ENCODE results near the gene MACROD2.

Gene MACROD2

DNA sequence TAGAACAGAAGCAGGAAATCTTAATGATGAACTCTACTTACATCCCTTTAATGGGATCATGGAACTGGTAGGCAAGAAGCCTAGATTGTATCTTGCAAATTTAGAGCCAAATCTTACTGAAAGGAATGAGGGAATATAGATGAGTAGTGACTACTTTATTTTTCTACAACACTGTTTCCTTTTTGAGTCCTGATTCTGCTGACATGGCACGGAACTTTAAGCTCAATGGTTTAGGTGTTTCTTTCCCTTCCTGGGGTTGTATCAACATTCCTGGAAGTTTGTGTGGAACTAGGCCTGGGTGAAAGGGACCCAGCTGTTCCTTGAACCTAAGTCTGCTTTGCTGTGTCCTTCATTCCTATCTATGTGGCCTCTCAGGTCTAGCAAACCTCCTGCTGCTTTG, 1047.4 kb downstream of the MACROD2 start:
- TF ChIP-seq, protein P1, sequence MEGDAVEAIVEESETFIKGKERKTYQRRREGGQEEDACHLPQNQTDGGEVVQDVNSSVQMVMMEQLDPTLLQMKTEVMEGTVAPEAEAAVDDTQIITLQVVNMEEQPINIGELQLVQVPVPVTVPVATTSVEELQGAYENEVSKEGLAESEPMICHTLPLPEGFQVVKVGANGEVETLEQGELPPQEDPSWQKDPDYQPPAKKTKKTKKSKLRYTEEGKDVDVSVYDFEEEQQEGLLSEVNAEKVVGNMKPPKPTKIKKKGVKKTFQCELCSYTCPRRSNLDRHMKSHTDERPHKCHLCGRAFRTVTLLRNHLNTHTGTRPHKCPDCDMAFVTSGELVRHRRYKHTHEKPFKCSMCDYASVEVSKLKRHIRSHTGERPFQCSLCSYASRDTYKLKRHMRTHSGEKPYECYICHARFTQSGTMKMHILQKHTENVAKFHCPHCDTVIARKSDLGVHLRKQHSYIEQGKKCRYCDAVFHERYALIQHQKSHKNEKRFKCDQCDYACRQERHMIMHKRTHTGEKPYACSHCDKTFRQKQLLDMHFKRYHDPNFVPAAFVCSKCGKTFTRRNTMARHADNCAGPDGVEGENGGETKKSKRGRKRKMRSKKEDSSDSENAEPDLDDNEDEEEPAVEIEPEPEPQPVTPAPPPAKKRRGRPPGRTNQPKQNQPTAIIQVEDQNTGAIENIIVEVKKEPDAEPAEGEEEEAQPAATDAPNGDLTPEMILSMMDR (IDR thresholded peaks at IDR 0.05; ENCODE audit: low read depth, low read length): no peak
- DNase-seq (ENCODE audit: extremely low read depth, low read depth): no peak

DNA sequence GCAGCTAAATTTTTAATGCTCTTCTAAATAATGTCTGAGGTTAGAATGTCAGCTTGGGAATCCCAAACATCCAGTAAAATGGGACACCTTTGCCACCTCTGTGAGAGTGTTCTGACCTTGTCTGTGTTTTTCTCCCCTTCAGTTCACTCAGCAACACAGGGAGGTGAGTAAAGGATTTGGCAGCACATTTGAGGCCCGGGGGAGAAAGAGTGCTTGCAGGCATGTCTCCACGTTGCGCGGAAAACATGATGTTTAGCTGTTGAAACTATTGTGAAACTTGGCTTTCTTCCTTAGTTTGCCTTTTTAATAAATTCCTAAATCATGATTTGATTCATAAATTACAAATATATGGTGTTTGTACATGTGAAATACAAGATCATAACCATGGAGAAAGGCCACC, 1049.9 kb downstream of the MACROD2 start:
- TF ChIP-seq, protein P1 (IDR thresholded peaks at IDR 0.05; ENCODE audit: low read depth, low read length): no peak
- DNase-seq (ENCODE audit: extremely low read depth, low read depth): no peak

DNA sequence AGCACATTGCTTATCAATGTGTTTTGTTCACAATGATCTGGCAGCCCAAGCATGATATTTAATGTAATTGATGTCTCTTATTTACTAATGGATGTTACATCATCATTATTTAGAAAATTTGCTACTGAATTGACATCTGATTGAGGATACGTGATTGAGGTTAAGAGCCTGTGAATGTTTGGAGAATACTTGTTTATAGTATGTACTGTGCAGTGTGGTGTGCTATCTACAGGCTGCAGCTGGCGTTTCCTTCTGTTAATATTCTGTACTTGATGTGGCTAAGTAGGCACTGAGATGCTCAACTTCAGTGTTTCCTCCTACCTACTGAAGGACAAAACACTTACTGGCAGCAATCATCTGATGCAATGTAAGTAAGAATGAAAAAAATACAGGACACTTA, 1051.7 kb downstream of the MACROD2 start:
- TF ChIP-seq, protein P1 (IDR thresholded peaks at IDR 0.05; ENCODE audit: low read depth, low read length): no peak
- no peak for DNase-seq (ENCODE audit: extremely low read depth, low read depth)

DNA sequence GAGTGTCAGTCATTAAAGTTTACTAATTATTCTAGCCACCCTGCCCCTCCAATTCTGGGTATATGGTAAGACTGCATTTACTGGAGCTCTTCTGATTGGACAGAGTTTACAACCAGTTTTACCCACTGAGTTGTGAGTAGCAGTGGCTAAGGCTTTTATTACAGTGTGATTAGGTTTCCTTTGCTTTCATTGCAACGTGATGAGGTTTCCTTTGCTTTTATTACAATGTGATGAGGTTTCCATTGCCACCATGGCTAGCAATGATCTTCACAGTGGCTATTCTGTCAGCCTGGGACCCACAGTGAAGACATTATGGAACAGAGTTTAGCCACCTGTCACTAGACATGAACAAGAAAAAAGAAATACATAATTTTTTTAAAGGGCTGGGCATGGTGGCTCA, 1052.3 kb downstream of the MACROD2 start:
- TF ChIP-seq, protein P1 (IDR thresholded peaks at IDR 0.05; ENCODE audit: low read depth, low read length): no peak
- DNase-seq (ENCODE audit: extremely low read depth, low read depth): no peak

DNA sequence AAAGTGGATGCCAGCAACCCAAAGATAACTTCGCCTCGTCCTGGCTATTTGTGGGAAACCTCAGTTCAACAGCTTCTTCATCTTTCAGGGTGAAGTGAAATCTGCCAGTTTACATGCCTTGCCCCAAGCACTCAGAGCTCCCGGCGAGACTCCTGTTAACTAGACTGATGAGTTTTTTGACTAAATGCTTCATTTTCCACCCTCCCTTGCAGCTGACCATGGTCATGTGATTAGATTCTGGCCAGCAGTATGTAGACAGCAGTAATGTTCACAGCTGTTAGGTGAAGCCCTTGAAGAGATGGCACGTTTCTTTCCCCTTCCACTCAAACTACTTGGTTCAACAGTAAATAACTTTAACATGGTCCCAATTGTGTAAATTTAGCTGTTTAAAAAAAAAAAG, 1060.9 kb downstream of the MACROD2 start:
- DNase-seq (ENCODE audit: extremely low read depth, low read depth): no peak
- TF ChIP-seq, protein P1 (IDR thresholded peaks at IDR 0.05; ENCODE audit: low read depth, low read length): no peak

DNA sequence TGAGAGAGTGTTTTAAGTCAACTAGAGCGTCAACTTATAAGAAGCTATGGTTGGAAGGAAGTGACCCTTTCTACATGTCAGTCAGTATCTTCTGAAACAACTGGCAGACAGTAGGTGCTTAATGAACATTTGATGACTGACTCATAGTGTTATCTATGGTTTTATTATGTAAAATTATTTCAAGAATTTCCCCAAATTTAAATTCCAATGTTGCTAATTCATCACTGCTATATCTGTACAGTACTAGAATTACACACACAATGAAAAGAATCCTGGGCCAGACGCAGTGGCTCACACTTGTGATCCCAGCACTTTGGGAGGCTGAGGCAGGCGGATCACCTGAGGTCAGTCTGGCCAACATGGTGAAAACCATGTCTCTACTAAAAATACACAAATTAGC, 1063.5 kb downstream of the MACROD2 start:
- TF ChIP-seq, protein P1 (IDR thresholded peaks at IDR 0.05; ENCODE audit: low read depth, low read length): no peak
- DNase-seq (ENCODE audit: extremely low read depth, low read depth): no peak

DNA sequence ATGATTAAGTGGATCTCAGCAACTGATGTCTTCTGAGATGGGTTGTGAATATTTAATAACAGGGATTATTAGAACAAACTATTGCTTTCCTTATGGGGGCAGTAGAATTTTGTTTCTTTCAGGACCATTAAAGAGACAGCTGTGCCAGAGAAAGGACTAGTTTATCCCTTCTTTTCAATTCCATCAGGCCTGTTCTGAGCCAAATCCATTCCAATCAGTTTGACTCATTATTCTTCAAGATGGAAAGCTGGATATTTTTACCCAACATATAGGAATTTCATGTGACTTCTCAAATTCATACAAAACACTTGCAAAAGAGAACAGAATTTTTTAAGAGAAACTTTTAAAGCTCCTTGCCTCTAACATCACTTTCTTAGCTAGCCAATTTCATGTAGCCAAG, 1064.1 kb downstream of the MACROD2 start:
- TF ChIP-seq, protein P1 (IDR thresholded peaks at IDR 0.05; ENCODE audit: low read depth, low read length): no peak

More for the DNA sequence above, 1064.1 kb downstream of the MACROD2 start:
- no peak for DNase-seq (ENCODE audit: extremely low read depth, low read depth)

Measured in AG09319 (cell line).